ENCODE measurements around the gene APOM. TPM values are rescaled to one million over a fixed set of nuclear protein-coding genes. Genes with fewer than 3 reads are reported as not detected.
A peak's percentile ranks its signal among the peaks of the same experiment; 100 is the strongest.

The APOM gene
- total RNA-seq, 1 donor from 2014 or later: 1.8 TPM

DNA sequence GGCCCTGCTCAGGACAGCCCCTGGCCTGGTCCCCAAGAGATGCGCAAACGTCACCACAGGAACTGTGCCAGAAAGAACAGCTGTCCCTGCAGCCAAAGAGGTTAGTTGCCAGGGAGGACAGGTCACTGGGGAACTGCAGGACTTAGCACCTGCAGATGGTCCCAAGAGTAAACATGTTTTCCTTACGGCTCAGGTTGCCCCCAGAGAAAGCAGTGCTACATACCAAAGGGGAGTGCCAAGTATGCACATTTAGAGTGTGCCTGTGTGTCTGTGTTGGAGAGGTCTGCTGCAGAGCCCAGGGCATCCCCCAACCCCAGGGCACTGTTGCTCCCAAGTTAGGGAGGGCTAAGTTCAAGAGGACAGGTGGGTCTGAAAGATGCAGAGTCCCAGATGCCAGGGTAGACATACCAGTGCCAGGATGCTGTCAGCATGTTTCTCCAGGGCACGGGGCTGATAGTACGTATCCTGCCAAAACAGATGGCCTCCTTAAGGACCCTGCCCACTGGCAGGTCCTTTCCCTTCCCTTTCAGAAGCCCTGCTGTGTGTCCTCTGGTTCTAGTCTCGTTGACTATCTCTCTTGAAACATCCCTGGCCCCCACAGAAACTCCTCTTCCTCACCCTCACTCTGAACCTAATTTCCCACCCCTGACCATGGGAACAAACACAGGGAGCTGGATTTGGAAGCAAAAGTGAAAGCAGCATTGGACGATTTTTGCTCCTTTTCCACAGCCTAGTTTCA, 46.1 kb downstream of the APOM start:
- no peak for DNase-seq (ENCODE audit: low read depth)
- Histone ChIP-seq H3K4me3 (ENCODE audit: low read depth, low read length) (peak overlapping the region; percentile 81), H3K27me3 (ENCODE audit: control insufficient read depth, insufficient read depth, low read length) (no peaks in the 10 kb centered on the region), H3K36me3 (ENCODE audit: control insufficient read depth, insufficient read depth, low read length) (no peaks in the 10 kb centered on the region)
- TF ChIP-seq, protein P1, sequence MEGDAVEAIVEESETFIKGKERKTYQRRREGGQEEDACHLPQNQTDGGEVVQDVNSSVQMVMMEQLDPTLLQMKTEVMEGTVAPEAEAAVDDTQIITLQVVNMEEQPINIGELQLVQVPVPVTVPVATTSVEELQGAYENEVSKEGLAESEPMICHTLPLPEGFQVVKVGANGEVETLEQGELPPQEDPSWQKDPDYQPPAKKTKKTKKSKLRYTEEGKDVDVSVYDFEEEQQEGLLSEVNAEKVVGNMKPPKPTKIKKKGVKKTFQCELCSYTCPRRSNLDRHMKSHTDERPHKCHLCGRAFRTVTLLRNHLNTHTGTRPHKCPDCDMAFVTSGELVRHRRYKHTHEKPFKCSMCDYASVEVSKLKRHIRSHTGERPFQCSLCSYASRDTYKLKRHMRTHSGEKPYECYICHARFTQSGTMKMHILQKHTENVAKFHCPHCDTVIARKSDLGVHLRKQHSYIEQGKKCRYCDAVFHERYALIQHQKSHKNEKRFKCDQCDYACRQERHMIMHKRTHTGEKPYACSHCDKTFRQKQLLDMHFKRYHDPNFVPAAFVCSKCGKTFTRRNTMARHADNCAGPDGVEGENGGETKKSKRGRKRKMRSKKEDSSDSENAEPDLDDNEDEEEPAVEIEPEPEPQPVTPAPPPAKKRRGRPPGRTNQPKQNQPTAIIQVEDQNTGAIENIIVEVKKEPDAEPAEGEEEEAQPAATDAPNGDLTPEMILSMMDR (IDR thresholded peaks at IDR 0.05; ENCODE audit: insufficient read depth, low read length, poor library complexity, severe bottlenecking): no peak

DNA sequence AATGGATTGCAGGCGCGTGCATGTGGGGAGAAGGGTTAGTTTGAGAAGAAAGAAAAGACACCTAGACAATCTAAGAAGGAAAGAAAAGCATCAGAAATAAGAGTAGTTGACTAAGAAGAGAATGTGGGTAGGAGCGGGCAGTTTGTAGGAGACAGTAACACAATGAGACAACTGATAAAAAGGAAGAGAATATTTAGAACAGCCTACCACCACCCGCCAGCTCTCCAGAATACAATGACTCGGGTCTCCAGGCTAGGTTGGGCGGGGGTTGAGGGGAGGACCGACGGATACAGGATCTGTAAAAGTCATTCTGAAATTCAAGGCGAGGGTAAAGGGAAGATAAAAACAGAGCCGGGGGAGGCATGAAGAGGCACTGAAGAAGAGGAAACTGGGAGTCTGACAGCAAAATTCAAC, 46.7 kb downstream of the APOM start:
- DNase-seq (ENCODE audit: low read depth): no peak
- TF ChIP-seq, protein P1 (IDR thresholded peaks at IDR 0.05; ENCODE audit: insufficient read depth, low read length, poor library complexity, severe bottlenecking): no peak
- Histone ChIP-seq H3K27me3 (ENCODE audit: control insufficient read depth, insufficient read depth, low read length) (no peaks in the 10 kb centered on the region), H3K4me3 (ENCODE audit: low read depth, low read length) (peak overlapping the region; percentile 81), H3K36me3 (ENCODE audit: control insufficient read depth, insufficient read depth, low read length) (no peaks in the 10 kb centered on the region)

DNA sequence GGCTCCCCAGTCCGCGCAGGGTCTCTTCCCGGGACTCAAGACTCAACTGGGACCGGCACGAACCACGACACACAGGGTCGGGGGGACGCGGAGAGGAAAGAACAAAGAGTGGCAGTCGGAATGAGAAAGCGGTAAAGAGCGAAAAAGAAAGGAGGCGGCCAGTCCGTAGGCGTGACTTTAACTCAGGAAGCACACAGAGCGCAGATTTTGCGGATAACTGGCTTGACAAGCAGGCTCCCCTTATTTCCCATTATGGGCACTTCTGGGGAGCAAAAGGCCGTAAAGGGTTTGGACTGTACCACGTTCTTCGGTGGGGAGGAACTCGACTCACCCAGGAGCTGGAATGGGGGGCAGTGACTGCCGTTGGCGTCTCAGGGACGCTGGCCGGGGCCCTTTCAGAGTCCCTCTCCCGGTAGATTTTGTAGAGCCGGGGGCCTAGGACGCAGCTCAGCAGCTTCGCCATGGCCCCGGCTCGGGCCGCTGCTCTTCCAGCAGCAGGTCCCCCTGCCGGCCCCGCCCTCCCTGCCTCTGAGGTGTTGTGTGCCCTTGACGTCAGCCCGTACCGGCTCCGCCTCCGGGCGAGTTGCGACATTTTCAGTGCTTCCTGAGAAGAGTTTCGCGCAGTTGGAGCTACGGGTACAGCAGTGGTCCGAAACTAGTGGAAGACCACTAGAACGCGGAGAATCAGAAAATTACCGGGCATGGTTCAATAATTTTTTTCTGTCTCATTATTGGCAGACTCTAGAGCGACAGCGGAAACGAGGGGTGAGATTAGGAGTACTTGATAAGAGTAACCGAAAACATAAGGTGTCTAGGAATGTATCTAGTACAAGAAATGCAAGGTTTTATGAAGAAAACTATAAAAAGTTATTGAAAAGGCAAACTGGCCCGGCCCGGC, 47.4 kb downstream of the APOM start, which contains the start of gene ABHD16A:
ABHD16A (minus strand) TSS at position 506 of the 898 bp plus-strand sequence; CDS start at position 463, 43 bp downstream.
- Histone ChIP-seq H3K36me3 (ENCODE audit: control insufficient read depth, insufficient read depth, low read length) (no peaks in the 10 kb centered on the region), H3K4me3 (ENCODE audit: low read depth, low read length) (peak within 1 kb of the TSS; percentile 81), H3K27me3 (ENCODE audit: control insufficient read depth, insufficient read depth, low read length) (no peaks in the 10 kb centered on the region)
- TF ChIP-seq, protein P1 (IDR thresholded peaks at IDR 0.05; ENCODE audit: insufficient read depth, low read length, poor library complexity, severe bottlenecking): no peak
- DNase-seq (ENCODE audit: low read depth): peak; percentile 96

DNA sequence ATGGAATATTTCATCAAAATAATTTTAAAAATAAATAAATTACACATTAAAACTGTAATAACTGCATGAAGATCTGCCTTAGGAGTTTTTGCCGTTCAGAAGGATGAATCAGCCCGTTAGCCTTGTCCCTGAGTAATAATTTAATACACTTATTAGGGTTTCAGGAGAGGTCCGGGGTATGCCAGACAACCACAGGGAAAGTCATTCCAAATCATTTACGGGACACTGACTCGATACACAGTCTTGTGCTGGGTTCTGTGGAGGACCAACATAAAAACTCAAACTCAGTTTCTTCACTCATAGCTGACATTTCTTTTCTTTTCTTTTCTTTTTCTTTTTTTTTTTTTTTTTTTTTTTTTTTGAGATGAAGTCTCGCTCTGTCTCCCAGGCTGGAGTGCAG, 50.2 kb downstream of the APOM start:
- no peaks in the 10 kb centered on the region for H3K36me3 ChIP-seq (ENCODE audit: control insufficient read depth, insufficient read depth, low read length)
- no peaks in the 10 kb centered on the region for H3K27me3 ChIP-seq (ENCODE audit: control insufficient read depth, insufficient read depth, low read length)
- DNase-seq (ENCODE audit: low read depth): no peak
- H3K4me3 ChIP-seq (ENCODE audit: low read depth, low read length): no peak overlapping the region
- TF ChIP-seq, protein P1 (IDR thresholded peaks at IDR 0.05; ENCODE audit: insufficient read depth, low read length, poor library complexity, severe bottlenecking): no peak

DNA sequence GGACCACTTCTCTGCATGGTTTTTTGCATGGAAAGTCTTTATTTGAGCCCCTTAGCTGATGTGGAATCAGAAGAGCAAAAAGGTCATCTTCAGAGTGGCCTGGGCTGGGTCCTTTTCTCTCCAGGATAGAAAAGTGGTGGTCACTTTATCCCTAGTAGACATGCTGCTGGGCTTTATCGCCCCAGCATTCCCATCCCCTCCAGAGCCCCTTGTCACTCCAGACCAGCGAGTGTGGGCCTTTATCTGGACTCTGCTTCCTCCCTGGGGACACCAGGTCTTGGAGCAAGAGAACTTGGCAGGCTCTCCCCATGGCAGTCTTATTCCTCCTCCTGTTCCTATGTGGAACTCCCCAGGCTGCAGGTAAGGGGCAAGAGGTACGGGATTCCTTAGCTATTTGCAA, 50.9 kb downstream of the APOM start, which contains the start of gene LY6G6F:
LY6G6F (plus strand) TSS at position 268 of the 400 bp plus-strand sequence; CDS start at position 309, 41 bp downstream.
- Histone ChIP-seq H3K36me3 (ENCODE audit: control insufficient read depth, insufficient read depth, low read length) (no peaks in the 10 kb centered on the region), H3K27me3 (ENCODE audit: control insufficient read depth, insufficient read depth, low read length) (peaks cover 3% of the 10 kb centered on the region), H3K4me3 (ENCODE audit: low read depth, low read length) (no peak within 1 kb of the TSS)
- TF ChIP-seq, protein P1 (IDR thresholded peaks at IDR 0.05; ENCODE audit: insufficient read depth, low read length, poor library complexity, severe bottlenecking): no peak
- no peak for DNase-seq (ENCODE audit: low read depth)
